Activated naive CD8-positive, alpha-beta T cell (primary cell): ENCODE results near the gene SMOC2.
"Not testable (repeated sequence)": the region's sequence is repeated elsewhere in the genome, so short reads cannot be mapped to it uniquely, and the experiment has no call there.

Source experiments
- H3K27ac Mint-ChIP-seq: one replicate; pipeline ENCODE4 v1.8.0; 2021; ENCODE audit warnings: mixed read lengths
- H3K27me3 Mint-ChIP-seq: one replicate; pipeline ENCODE4 v1.8.0; 2021; ENCODE audit warnings: mixed read lengths
- H3K36me3 Mint-ChIP-seq: one replicate; pipeline ENCODE4 v1.8.0; 2021; ENCODE audit warnings: mixed read lengths
- H3K4me1 Mint-ChIP-seq: one replicate; pipeline ENCODE4 v1.8.0; 2021; ENCODE audit warnings: low read depth, mixed read lengths
- H3K4me3 Mint-ChIP-seq: one replicate; pipeline ENCODE4 v1.8.0; 2021; ENCODE audit warnings: mild to moderate bottlenecking, mixed read lengths
- H3K9me3 Mint-ChIP-seq: one replicate; pipeline ENCODE4 v1.8.0; 2021; ENCODE audit warnings: low read depth, mixed read lengths

Gene SMOC2

GRCh38 chr6:168699631-168700295, 258.8 kb downstream of the SMOC2 start:
- H3K27me3 Mint-ChIP-seq: peaks cover 3% of the 10 kb centered on the region
- no peak overlapping the region for H3K27ac Mint-ChIP-seq
- H3K36me3 Mint-ChIP-seq: no peaks in the 10 kb centered on the region
- no peaks in the 10 kb centered on the region for H3K9me3 Mint-ChIP-seq
- no peak overlapping the region for H3K4me3 Mint-ChIP-seq
- H3K4me1 Mint-ChIP-seq: no peaks in the 10 kb centered on the region

DNA sequence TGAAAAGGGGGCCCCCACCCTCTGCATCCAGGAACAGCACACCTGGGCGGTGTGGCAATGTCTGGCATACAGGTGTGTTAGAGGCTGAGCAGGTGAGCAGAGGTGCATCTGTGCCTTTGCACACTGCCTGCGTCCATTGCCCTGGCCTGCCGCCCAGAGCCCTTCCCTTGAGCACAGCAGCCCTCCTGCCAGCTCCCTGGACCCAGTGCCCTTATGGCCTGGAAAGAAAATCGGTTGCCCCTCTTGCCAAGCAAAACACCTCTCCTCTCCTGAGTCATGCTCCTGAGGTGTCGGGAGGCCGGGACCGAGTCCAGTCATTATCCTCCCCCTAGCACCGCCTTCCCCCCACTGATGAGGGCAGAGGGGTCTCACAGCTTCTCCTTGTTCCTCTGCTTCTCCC, 259.9 kb downstream of the SMOC2 start:
- Mint-ChIP-seq H3K4me3 (no peak overlapping the region), H3K36me3 (no peaks in the 10 kb centered on the region), H3K9me3 (no peaks in the 10 kb centered on the region), H3K27me3 (peaks cover 3% of the 10 kb centered on the region), H3K4me1 (no peaks in the 10 kb centered on the region), H3K27ac (no peak overlapping the region)

DNA sequence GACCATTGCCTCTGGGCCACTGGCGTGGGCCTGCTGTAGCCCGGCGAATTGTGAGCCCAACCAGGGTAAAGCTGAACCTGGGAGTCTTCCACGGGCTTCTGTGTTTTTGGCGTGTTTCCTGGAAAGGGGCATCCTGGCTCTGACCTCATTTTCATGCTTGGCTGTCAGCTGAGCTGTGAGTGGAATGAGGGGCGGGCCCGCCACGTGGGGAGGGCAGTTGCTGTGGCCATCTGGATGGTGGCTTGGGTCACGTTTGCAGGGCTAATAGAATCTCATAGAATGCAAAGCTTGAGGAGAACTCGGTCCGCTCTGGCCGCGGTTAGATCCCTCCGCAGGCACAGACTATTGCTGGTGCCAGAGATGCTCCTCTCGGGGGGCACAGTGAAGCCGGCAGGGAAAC, 263.0 kb downstream of the SMOC2 start:
- Mint-ChIP-seq H3K27ac (no peak overlapping the region), H3K27me3 (peaks cover 3% of the 10 kb centered on the region), H3K36me3 (no peaks in the 10 kb centered on the region), H3K4me1 (no peaks in the 10 kb centered on the region), H3K4me3 (no peak overlapping the region), H3K9me3 (no peaks in the 10 kb centered on the region)

- Mint-ChIP-seq H3K27ac (no peak overlapping the region), H3K36me3 (no peaks in the 10 kb centered on the region), H3K4me1 (no peaks in the 10 kb centered on the region), H3K9me3 (no peaks in the 10 kb centered on the region), H3K27me3 (peaks cover 6% of the 10 kb centered on the region), H3K4me3 (no peak overlapping the region)
Observed at GRCh38 chr6:168704678-168705077, 263.7 kb downstream of the SMOC2 start.

DNA sequence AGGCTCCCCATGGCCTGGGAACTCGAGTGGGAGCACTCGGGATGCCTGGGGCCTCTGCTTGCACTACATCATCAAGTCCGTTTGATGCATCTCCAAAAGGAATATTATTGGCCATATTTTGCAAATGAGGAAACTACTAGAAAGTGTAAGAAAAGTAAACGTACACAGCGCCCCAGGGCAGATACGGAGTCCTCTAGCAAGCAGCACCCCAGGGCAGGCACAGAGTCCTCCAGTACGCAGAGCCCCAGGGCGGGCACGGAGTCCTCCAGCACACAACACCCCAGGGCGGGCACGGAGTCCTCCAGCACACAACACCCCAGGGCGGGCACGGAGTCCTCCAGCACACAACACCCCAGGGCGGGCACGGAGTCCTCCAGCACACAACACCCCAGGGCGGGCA, 264.3 kb downstream of the SMOC2 start:
- not testable (repeated sequence) for H3K4me1 Mint-ChIP-seq, H3K36me3 Mint-ChIP-seq

DNA sequence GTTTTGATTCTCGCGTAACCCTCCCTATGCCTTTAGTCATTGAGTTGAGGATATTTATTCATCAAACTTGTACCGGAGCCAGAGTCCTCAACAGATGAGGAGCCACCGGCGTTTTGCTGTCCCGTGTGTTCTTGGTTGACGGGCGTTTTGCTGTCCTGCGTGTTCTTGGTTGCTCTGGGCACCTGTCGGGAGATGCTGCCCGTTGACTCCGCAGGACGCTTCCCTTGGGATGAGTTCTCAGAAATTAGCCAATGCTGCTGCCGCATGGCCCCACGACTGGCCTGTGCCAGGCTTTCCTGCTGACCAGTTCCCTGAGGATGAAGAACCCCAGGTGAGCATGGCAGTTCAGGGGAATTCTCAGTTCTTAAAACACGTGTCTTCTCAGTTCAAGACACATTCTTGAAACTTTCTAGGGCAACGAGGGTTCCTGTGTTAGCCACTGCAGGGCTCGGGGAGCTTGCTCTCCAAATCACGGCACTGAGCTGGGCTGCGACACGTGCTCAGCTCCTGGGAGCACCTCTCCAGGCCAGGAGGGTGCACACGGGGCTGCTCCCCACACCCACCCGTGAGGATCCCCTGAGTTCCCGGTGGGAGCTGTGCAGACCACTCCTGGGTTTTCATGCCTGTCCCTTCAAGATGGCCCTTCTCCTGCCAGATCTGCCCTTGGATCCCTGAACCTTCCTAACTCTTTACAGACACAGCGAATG, 265.6 kb downstream of the SMOC2 start:
- no peaks in the 10 kb centered on the region for H3K9me3 Mint-ChIP-seq
- H3K36me3 Mint-ChIP-seq: no peaks in the 10 kb centered on the region
- H3K4me1 Mint-ChIP-seq: no peaks in the 10 kb centered on the region
- H3K4me3 Mint-ChIP-seq: no peak overlapping the region
- no peak overlapping the region for H3K27ac Mint-ChIP-seq
- H3K27me3 Mint-ChIP-seq: peaks cover 6% of the 10 kb centered on the region

More for the DNA sequence above, 264.3 kb downstream of the SMOC2 start:
- H3K27me3 Mint-ChIP-seq, H3K27ac Mint-ChIP-seq, H3K4me3 Mint-ChIP-seq, H3K9me3 Mint-ChIP-seq: not testable (repeated sequence)

DNA sequence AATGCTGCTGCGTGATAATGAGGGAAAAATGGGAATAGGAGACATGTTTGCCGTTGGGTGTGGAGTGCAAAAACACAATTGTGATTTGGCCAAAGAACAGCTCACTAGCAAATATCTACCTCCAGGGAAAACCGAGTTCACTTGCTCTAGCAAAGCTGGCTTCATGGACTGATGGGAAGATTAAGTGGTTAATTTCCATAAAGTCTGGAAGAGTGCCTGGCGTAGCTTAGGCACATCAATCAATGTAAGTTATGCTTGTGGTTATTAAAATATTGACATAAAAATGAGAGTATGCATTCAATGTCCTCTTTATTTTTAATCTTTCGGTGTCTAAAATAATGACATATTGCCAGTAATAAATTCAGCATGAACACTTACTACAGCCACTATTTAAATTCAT, 267.5 kb downstream of the SMOC2 start:
- Mint-ChIP-seq H3K4me3 (no peak overlapping the region), H3K36me3 (no peaks in the 10 kb centered on the region), H3K9me3 (no peaks in the 10 kb centered on the region), H3K27ac (no peak overlapping the region), H3K27me3 (peaks cover 5% of the 10 kb centered on the region), H3K4me1 (no peaks in the 10 kb centered on the region)

DNA sequence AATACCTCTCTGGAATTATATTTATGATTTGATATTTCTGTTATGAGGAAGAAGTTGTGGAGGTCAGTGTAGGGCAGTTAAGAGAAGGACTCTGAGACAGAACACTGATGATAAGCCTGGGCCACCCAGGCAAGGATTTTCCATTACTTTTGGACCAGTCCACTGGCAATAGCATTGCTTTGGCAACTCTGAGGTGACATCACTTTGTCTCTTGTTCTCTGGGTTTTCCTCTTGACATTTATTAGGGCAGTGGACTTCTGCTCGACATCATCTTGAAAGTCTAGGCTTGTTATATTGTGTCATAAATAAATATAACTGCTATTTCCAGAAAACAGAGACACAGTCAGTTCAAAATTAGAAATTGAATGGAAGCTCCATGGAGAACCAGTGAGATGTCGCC, 268.0 kb downstream of the SMOC2 start:
- H3K27me3 Mint-ChIP-seq: peaks cover 5% of the 10 kb centered on the region
- H3K9me3 Mint-ChIP-seq: no peaks in the 10 kb centered on the region
- H3K4me3 Mint-ChIP-seq: no peak overlapping the region
- no peak overlapping the region for H3K27ac Mint-ChIP-seq
- H3K4me1 Mint-ChIP-seq: no peaks in the 10 kb centered on the region
- H3K36me3 Mint-ChIP-seq: no peaks in the 10 kb centered on the region

DNA sequence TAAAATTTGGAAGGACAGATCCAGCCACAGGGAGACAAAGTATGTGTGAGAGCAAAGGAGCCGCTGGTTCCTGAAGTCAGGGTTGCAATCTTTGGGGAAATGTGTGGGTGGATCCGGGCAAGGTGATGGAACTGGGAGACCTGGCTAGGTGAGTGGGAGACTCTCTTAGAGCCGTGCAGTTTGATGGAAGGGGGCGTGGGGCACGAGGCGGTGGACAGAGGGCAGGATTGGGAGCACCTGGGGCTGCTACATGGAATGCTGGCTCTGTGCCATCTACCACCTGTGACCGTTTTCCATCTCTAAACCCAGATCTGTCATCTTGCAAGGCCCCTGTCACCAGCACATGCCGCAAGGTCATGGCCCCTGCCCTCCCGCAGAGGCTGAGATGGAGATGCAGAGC, 268.4 kb downstream of the SMOC2 start:
- H3K27ac Mint-ChIP-seq: no peak overlapping the region
- no peaks in the 10 kb centered on the region for H3K4me1 Mint-ChIP-seq
- H3K36me3 Mint-ChIP-seq: no peaks in the 10 kb centered on the region
- no peaks in the 10 kb centered on the region for H3K9me3 Mint-ChIP-seq
- peaks cover 5% of the 10 kb centered on the region for H3K27me3 Mint-ChIP-seq
- no peak overlapping the region for H3K4me3 Mint-ChIP-seq

DNA sequence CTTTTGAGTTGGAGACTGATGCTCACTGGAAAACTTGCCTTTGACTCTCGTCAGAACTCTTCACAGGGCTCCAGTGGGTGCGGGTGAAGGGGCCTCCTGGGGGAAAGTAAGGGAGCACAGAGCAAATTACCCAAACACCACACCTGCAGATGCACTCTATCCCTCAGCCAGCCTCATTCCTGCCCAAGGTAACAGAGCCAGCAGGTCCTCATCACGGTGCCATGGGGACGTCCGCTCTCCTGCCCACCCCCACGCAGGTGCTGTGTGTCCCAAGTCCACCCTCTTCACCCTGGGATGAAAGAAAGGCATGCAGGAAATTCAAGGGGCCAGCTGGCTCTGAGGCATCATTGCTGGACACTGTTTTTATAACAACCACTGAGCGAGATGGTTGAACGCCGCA, 269.0 kb downstream of the SMOC2 start:
- no peaks in the 10 kb centered on the region for H3K9me3 Mint-ChIP-seq
- H3K27ac Mint-ChIP-seq: no peak overlapping the region
- H3K27me3 Mint-ChIP-seq: peaks cover 5% of the 10 kb centered on the region
- H3K4me3 Mint-ChIP-seq: no peak overlapping the region
- no peaks in the 10 kb centered on the region for H3K4me1 Mint-ChIP-seq
- no peaks in the 10 kb centered on the region for H3K36me3 Mint-ChIP-seq

DNA sequence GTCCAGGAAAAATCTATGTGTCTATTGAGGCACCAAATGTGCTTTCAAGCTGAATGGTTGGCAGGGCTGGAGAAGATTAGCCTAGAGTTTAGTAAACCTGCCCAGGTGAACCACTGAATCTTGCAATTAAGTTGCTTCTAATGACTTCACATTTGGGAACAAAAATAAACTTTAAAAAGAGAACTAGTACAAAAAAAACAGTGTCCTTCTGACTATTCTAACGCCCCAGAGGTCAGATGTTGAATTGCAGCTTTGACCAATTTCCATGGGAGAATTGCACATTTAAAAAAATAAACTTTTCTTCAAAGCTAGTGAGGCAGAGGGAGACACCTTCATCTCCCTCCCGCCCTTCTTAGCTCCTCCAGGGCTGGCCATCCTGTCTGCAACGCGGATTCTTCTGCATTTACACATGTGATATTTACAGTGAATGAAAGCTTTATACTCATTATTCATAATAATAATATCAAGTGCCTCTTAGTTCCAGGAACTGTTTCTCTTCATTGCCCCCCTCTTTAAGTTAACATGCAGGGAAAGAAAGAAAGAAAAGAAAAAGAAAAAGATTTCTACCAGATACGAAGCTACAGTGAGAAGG, 270.2 kb downstream of the SMOC2 start:
- no peaks in the 10 kb centered on the region for H3K36me3 Mint-ChIP-seq
- no peaks in the 10 kb centered on the region for H3K9me3 Mint-ChIP-seq
- H3K4me1 Mint-ChIP-seq: no peaks in the 10 kb centered on the region
- H3K4me3 Mint-ChIP-seq: no peak overlapping the region
- no peak overlapping the region for H3K27ac Mint-ChIP-seq
- peaks cover 5% of the 10 kb centered on the region for H3K27me3 Mint-ChIP-seq

GRCh38 chr6:168711666-168712300, 270.8 kb downstream of the SMOC2 start:
- H3K9me3 Mint-ChIP-seq: no peaks in the 10 kb centered on the region
- peaks cover 5% of the 10 kb centered on the region for H3K27me3 Mint-ChIP-seq
- H3K27ac Mint-ChIP-seq: no peak overlapping the region
- H3K4me3 Mint-ChIP-seq: no peak overlapping the region
- no peaks in the 10 kb centered on the region for H3K36me3 Mint-ChIP-seq
- no peaks in the 10 kb centered on the region for H3K4me1 Mint-ChIP-seq

DNA sequence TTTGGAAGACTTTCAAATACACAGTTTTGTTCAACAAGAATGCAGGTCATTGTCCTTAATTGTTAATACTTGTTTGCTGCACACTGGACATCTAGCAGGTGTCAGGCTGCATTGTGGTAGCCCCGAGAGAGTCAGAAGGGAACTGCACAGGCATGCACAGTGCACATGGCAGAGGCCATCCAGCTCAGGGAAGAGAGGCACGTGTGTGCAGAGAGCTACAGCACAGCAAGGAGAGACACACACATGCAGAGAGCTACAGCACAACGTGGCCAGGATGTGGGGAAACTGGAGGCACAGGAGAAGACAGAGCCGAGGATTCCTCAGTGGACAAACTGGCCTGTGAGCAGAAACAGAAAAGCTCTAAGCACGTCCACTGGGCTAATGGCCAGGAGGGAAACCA, 272.0 kb downstream of the SMOC2 start:
- no peaks in the 10 kb centered on the region for H3K36me3 Mint-ChIP-seq
- no peaks in the 10 kb centered on the region for H3K9me3 Mint-ChIP-seq
- no peak overlapping the region for H3K27ac Mint-ChIP-seq
- no peak overlapping the region for H3K4me3 Mint-ChIP-seq
- no peaks in the 10 kb centered on the region for H3K4me1 Mint-ChIP-seq
- peaks cover 5% of the 10 kb centered on the region for H3K27me3 Mint-ChIP-seq

DNA sequence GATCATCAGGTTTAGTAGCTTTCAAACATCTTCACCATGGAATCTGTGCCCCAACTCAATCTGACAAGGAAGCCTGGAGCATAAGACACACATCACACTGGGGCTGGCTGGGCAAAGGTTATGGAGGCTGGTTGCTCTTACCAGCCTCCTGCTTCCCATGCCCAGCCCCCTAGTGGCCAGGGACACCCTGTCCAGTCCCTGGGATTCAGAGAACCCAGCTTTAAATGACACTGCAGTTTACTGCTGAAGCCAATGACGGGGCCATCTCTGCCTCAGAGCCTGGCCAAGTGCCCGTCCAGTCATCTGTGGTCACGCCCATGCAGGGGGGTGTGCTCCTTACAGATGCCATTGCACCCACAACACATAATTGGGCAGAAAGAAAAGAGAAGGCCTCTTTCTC, 272.9 kb downstream of the SMOC2 start:
- H3K36me3 Mint-ChIP-seq: no peaks in the 10 kb centered on the region
- peaks cover 5% of the 10 kb centered on the region for H3K27me3 Mint-ChIP-seq
- H3K4me1 Mint-ChIP-seq: no peaks in the 10 kb centered on the region
- H3K4me3 Mint-ChIP-seq: no peak overlapping the region
- H3K9me3 Mint-ChIP-seq: no peaks in the 10 kb centered on the region
- no peak overlapping the region for H3K27ac Mint-ChIP-seq

GRCh38 chr6:168714547-168715260, 273.7 kb downstream of the SMOC2 start:
- Mint-ChIP-seq H3K4me3 (no peak overlapping the region), H3K4me1 (no peaks in the 10 kb centered on the region), H3K9me3 (no peaks in the 10 kb centered on the region), H3K27me3 (peaks cover 2% of the 10 kb centered on the region), H3K36me3 (no peaks in the 10 kb centered on the region), H3K27ac (no peak overlapping the region)
